Ectodermal cell (in vitro differentiated cells): ENCODE measurements around the gene FAM131C.

ENCODE experiments used
- H3K27ac ChIP-seq: 2 replicates; pipeline ENCODE4 v1.7.0; 2013; ENCODE audit warnings: mild to moderate bottlenecking, low read depth, low read length; ENCODE audit not compliant: insufficient read depth, poor library complexity, severe bottlenecking
- H3K27me3 ChIP-seq: 2 replicates; pipeline ENCODE4 v1.7.0; 2013; ENCODE audit warnings: mild to moderate bottlenecking, low read length; ENCODE audit not compliant: insufficient read depth, control insufficient read depth, poor library complexity, severe bottlenecking
- H3K36me3 ChIP-seq: one replicate; pipeline ENCODE4 v1.7.0; 2013; ENCODE audit warnings: low read length; ENCODE audit not compliant: control insufficient read depth, insufficient read depth
- H3K4me1 ChIP-seq: one replicate; pipeline ENCODE4 v1.7.0; 2013; ENCODE audit warnings: low read length; ENCODE audit not compliant: control insufficient read depth, insufficient read depth
- H3K4me3 ChIP-seq: 2 replicates; pipeline ENCODE4 v1.7.0; 2013; ENCODE audit warnings: low read depth, low read length, control low read depth; ENCODE audit not compliant: insufficient read depth
- H3K9me3 ChIP-seq: 2 replicates; pipeline ENCODE4 v1.7.0; 2013; ENCODE audit warnings: mild to moderate bottlenecking, low read length, moderate library complexity; ENCODE audit not compliant: control insufficient read depth
- WGBS, 2 experiments: methylation state at CpG; one replicate each; pipeline ENCODE4 v1.1.7; 2013; ENCODE audit warnings: missing lambda C conversion rate in 2 of 2; 5-methylcytosine and 5-hydroxymethylcytosine counted together

Gene FAM131C

GRCh38 chr1:16017461-16018303, 55.8 kb downstream of the FAM131C start, which contains the start of gene HSPB7:
TSS of gene HSPB7 (minus strand) at chr1:16018043. CDS start at chr1:16017963, 80 bp downstream.
- peaks cover 25% of the 10 kb centered on the region for H3K4me1 ChIP-seq
- no peaks in the 10 kb centered on the region for H3K36me3 ChIP-seq
- WGBS, 2 experiments = 63 to 68% methylated on average over 37 of the region's 37 CpGs
- no peak within 1 kb of the TSS for H3K27ac ChIP-seq
- no peaks in the 10 kb centered on the region for H3K9me3 ChIP-seq
- H3K4me3 ChIP-seq = no peak within 1 kb of the TSS
- H3K27me3 ChIP-seq = peaks cover 19% of the 10 kb centered on the region

- Histone ChIP-seq H3K4me3 (no peak overlapping the region), H3K9me3 (no peaks in the 10 kb centered on the region), H3K27ac (no peak overlapping the region), H3K4me1 (peaks cover 27% of the 10 kb centered on the region), H3K27me3 (peaks cover 26% of the 10 kb centered on the region), H3K36me3 (no peaks in the 10 kb centered on the region)
- WGBS, 2 experiments = 87 to 90% methylated on average over 9 to 10 of the region's 10 CpGs
Measured at GRCh38 chr1:16017076-16017460, 56.4 kb downstream of the FAM131C start.

GRCh38 chr1:16015960-16016901, 57.2 kb downstream of the FAM131C start:
- no peak overlapping the region for H3K27ac ChIP-seq
- no peak overlapping the region for H3K4me3 ChIP-seq
- H3K36me3 ChIP-seq = no peaks in the 10 kb centered on the region
- H3K9me3 ChIP-seq = no peaks in the 10 kb centered on the region
- H3K4me1 ChIP-seq = peaks cover 27% of the 10 kb centered on the region
- WGBS, 2 experiments = 88 to 89% methylated on average over 23 of the region's 23 CpGs
- peaks cover 34% of the 10 kb centered on the region for H3K27me3 ChIP-seq

DNA sequence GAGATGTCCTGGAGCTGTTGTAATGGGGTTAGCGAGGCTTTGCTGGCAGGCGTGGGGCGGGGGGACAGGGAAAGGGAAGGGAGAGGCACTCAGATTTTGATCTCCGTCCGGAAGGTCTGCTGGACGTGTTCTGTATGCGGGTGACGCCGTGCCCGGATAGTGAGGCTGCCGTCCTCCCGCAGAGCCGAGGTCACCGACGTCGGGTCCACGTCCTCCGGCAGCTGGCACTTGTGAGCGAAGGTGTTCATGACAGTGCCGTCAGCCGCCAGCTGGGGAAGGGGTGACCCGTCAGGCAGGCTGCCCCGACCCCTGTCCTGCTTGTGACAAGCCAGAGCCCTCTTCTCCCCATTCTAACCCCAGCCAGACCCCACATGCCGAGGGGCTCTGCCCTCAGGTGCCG, 58.0 kb downstream of the FAM131C start:
- Histone ChIP-seq H3K36me3 (no peaks in the 10 kb centered on the region), H3K4me1 (peaks cover 27% of the 10 kb centered on the region)
- WGBS, 2 experiments = 94% methylated on average over 25 of the region's 25 CpGs

DNA sequence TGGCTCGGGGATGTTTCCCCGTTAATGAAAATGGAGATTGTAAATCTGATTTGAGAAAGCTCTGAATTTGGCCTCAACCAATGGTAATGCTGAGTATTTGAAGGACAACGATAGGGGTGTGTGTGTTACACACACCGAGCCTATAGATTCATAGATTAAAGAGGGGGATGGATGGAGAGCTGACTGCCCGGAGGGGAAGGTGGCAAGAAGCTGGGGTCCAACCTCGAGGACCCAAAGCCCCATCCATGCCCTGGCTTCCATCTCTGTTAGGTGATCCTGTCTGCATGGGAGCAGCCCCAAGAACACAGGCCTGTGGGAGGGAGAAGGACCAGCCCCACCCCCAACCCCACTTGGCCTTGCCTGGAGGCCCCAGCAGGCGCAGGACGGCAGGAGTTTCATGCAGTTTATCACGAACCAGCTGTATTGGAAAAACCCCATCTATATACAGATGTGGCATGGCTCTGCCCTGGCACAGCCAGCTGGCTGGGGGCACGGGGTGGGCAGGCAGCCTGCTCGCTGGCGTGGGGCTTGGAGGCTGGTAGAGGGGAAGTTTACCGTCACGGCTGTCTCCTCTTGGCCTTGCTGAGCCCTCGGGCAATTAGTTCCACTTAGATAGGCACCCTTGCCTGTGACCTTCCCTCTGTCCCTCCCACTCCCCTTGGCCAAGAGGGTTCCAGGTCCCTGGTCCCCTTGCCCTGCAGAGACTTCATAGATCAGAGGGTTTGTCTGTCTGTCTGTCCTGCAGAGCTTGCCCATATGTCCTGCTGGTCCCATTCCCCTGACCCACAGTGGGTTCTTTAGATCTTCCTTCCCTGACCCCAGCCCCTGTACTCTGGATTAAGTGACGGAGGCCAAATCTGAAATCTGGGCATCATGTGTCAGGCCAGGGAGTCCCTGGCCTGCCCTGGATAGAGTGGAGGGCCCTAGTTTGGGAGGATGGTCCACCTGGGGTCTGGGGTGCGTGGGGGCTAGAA, 58.7 kb downstream of the FAM131C start:
- Histone ChIP-seq H3K4me1 (peaks cover 27% of the 10 kb centered on the region), H3K36me3 (no peaks in the 10 kb centered on the region), H3K27me3 (peaks cover 39% of the 10 kb centered on the region), H3K9me3 (no peaks in the 10 kb centered on the region), H3K27ac (no peak overlapping the region), H3K4me3 (no peak overlapping the region)
- WGBS, 2 experiments = 86 to 88% methylated on average over 17 of the region's 17 CpGs

More for the DNA sequence above, 58.0 kb downstream of the FAM131C start:
- Histone ChIP-seq H3K9me3 (no peaks in the 10 kb centered on the region), H3K27me3 (peaks cover 39% of the 10 kb centered on the region), H3K27ac (no peak overlapping the region), H3K4me3 (no peak overlapping the region)

DNA sequence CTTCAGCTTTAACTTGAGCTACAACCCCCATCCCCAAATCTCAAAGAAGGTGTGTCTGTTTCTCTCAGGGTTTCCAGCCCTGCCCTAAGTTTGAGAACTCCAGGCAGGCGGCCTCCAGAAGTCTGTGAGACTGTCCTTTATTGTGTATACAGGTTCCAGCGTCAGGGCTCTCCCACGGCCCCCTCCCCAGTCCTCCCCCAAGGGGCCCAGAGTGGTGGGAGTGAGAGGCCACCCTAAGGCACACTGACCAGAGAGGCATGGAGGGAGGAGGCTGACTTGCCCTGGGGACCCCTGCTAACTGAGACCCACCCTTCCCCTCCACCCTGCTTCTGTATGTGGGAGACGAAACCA, 59.6 kb downstream of the FAM131C start:
- H3K27ac ChIP-seq = no peak overlapping the region
- WGBS, 2 experiments = 62 to 76% methylated on average over 3 to 4 of the region's 4 CpGs
- H3K27me3 ChIP-seq = peaks cover 39% of the 10 kb centered on the region
- H3K36me3 ChIP-seq = no peaks in the 10 kb centered on the region
- no peaks in the 10 kb centered on the region for H3K9me3 ChIP-seq
- H3K4me1 ChIP-seq = peaks cover 24% of the 10 kb centered on the region
- H3K4me3 ChIP-seq = no peak overlapping the region

GRCh38 chr1:16013220-16013907, 60.1 kb downstream of the FAM131C start:
- H3K4me3 ChIP-seq = peak overlapping the region; percentile 25
- 27 to 28% methylated on average over 26 to 28 of the region's 28 CpGs for WGBS, 2 experiments
- peaks cover 19% of the 10 kb centered on the region for H3K4me1 ChIP-seq
- H3K36me3 ChIP-seq = no peaks in the 10 kb centered on the region
- peaks cover 39% of the 10 kb centered on the region for H3K27me3 ChIP-seq
- no peak overlapping the region for H3K27ac ChIP-seq
- H3K9me3 ChIP-seq = no peaks in the 10 kb centered on the region

- Histone ChIP-seq H3K36me3 (no peaks in the 10 kb centered on the region), H3K9me3 (no peaks in the 10 kb centered on the region), H3K4me1 (peaks cover 12% of the 10 kb centered on the region), H3K4me3 (peak overlapping the region; percentile 25), H3K27me3 (peaks cover 42% of the 10 kb centered on the region), H3K27ac (no peak overlapping the region)
- WGBS, 2 experiments = 5 to 6% methylated on average over 36 of the region's 36 CpGs
Measured at GRCh38 chr1:16012590-16013219, 60.7 kb downstream of the FAM131C start.
